GM21367 (cell line): ENCODE measurements around the gene NLRP13.
"Not testable (repeated sequence)": the region's sequence is repeated elsewhere in the genome, so short reads cannot be mapped to it uniquely, and the experiment has no call there.

ENCODE experiments used
- ATAC-seq: cut with Tn5 transposase; IDR thresholded peaks from one replicate; pipeline ENCODE4 v1.9.1; 2021; ENCODE audit not compliant: unreplicated experiment

NLRP13 gene, protein sequence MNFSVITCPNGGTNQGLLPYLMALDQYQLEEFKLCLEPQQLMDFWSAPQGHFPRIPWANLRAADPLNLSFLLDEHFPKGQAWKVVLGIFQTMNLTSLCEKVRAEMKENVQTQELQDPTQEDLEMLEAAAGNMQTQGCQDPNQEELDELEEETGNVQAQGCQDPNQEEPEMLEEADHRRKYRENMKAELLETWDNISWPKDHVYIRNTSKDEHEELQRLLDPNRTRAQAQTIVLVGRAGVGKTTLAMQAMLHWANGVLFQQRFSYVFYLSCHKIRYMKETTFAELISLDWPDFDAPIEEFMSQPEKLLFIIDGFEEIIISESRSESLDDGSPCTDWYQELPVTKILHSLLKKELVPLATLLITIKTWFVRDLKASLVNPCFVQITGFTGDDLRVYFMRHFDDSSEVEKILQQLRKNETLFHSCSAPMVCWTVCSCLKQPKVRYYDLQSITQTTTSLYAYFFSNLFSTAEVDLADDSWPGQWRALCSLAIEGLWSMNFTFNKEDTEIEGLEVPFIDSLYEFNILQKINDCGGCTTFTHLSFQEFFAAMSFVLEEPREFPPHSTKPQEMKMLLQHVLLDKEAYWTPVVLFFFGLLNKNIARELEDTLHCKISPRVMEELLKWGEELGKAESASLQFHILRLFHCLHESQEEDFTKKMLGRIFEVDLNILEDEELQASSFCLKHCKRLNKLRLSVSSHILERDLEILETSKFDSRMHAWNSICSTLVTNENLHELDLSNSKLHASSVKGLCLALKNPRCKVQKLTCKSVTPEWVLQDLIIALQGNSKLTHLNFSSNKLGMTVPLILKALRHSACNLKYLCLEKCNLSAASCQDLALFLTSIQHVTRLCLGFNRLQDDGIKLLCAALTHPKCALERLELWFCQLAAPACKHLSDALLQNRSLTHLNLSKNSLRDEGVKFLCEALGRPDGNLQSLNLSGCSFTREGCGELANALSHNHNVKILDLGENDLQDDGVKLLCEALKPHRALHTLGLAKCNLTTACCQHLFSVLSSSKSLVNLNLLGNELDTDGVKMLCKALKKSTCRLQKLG

DNA sequence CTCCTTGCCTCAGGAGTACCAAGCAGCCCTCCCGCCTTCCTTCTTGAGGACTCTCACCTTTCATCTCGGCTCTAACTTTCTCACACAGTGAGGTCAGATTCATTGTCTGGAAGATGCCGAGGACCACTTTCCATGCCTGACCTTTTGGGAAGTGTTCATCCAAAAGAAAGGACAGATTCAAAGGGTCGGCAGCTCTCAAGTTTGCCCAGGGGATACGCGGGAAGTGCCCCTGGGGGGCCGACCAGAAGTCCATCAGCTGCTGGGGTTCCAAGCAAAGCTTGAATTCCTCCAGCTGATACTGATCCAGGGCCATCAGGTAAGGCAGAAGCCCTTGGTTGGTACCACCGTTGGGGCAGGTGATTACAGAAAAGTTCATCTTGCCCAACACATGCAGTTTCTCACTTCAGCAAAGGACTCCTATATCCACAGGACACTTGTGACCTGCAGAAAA, at the start of gene NLRP13:
TSS of gene NLRP13 (minus strand) at position 401 of the 451 bp plus-strand sequence. CDS start at position 376, 25 bp downstream.
- ATAC-seq = no peak

DNA sequence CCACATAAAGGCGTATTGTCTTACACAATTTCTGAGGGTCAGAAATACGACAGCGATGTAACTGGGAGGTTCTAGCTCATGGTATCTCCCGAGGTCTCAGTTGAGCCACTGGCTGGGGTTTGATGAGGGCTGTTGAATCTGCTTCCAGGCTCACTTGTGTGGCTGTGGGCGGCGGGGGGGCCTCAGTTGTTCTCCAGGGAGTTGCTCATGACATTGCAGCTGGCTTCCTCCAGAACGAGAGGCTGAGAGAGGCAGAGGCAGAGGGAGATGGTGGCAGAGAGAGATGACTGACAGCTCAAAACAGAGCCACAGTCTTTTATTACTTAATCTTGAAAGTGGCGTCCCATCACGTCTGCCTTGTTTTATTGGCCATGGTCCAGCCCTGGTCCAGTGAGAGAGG, 48.3 kb upstream of the NLRP13 start:
- ATAC-seq = no peak

DNA sequence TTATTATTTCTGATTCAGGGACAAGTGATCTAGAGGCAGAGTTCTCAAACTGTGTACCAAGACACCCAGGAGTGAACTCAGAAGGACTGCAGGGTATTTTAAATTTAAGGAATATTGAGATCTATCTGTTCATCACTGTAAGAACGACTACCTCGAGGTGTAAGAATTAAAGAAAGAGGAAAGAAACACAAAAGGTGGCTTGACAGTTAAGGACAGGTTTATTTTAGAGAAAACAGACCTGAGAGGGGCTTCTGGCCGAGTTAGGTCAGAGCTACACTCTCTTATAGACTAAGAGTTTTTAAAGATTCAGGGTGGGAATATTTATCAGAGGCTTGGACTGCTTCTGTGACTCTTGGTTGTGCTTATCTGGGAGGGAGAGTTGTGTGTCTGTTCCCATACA, 41.8 kb upstream of the NLRP13 start:
- no peak for ATAC-seq

DNA sequence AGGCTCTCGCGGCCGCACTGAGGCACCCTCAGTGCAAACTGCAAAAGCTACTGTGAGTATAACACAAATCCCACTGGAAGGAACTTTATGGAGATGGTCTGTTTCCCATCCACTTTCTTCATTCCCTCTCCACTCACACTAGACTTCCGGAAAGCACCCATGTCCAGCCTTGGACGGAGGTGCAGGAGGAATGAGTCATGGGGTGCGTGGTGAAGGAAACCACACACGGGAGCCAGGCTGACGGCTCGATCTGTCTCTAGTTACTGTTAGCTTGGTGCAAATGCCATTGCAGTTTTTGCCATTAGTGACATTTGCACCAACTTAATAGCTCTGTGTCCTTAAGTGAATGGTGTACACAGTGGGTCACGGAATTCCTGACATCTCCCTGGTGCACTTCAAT, 30.1 kb upstream of the NLRP13 start:
- ATAC-seq = no peak

DNA sequence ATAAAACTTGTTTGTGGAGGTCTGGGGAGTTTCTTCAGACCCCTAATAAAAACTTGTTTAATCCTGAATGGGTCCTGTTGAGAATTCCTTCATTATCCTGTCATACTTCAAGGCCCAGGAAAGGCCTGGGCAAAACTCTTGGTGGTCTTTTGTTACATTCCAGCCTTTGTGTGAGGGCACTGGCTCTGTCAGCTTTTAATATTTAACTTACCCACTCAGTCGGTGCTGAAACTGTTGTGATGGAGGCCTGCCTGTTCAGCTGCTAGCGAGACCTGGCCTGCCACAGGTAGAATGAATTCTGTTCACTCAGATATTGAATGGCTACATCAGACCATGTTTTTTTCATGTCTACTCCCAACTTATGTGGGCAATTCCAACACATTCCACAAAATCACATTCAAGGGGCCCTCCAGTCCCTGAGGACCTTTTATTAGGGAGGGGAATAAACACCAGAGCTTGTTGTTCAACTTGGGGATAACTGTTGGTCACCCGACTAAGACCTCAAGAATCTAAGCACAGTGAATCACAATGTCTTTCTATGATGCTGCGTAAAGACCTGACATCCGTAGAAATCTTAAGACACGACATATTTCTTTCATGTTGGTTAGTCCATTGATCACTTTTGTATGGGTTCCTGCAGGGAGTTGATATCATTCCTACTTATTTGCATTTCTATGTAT, 28.0 kb upstream of the NLRP13 start:
- ATAC-seq = no peak

DNA sequence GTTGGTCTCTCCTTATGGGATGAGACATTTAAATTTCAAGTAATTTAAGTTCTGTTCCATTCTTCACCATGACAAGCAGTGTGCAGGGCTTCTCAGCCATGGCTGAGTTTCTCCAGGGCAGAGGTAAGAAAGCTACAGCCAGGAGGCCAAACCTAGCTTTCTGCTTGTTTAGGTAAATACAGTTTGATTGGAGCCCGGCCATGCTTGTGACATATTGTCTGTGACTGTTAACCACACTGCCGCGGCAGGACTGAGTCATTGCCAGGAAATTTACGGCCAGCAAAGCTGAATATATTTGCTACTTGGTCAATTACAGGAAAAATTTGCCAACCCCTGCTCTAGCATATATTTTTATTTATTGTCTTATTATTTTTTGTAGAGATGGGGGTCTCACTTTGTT, 26.2 kb upstream of the NLRP13 start:
- no peak for ATAC-seq

DNA sequence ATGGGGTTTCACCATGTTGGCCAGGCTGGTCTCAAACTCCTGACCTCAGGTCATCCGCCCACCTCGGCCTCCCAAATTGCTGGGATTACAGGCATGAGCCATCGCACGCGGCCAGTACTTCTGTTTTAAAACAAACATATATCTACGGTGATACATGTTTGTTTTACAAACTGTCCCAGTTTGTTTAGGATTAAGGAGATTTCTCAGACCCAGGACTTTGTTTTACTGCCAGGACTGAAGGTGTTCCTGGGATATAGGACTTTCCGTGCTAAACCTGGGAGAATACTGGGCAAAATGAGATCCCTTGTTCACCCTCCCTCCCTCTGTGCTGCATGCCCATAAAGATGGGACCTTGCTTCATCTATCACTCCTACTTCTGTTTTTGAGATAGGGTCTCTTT, 24.3 kb upstream of the NLRP13 start:
- no peak for ATAC-seq

DNA sequence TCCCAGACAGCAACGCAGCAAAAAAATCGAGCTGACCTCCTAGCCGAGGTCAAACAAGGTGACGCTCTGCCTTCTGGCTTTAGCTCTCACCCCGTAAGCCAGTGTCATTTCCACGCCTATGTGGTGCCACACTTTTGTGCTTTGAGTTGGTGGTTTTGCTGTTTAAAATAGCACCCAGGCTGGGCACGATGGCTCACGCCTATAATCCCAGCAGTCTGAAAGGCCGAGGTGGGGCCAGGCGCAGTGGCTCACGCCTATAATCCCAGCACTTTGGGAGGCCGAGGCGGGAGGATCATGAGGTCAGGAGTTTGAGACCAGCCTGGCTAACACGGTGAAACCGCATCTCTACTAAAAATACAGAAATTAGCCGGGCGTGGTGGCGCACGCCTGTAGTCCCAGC, 18.4 kb upstream of the NLRP13 start:
- ATAC-seq = not testable (repeated sequence)

DNA sequence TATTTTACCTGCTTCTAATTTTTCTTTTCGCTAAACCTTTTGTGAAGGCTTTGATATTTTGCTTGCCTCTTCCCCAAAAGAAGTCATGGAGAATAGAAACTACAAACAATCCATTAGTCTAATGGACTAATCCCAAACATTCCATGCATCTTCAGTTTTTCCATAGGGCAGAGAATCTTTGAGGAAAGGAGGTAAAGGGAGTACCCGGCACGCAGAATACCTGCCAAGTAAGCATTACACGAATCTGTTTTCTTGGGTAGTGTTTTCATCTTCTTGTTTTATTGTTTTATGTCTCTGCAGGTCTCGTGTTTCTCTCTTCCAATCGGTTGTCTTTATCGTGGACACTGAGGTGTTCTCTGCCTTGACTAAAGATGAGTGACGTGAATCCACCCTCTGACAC, 15.4 kb upstream of the NLRP13 start, which contains the start of gene NLRP8:
TSS of gene NLRP8 (plus strand) at position 301 of the 400 bp plus-strand sequence.
- ATAC-seq = no peak

DNA sequence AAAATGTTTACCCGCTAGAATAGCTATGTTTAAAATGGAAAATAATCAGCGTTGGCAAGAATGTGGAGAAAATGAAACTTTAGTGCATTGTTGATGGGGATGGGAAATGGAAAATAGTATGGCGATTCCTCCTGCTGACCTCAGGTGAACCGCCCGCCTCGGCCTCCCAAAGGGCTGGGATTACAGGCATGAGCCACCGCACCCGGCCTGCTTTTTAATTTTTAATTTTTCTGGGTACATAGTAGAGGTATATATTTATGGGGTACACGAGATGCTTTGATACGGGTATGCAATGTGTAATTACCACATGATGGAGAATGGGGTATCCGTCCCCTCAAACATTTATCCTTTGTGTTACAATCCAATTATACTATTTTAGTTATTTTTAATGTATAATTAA, 8.2 kb upstream of the NLRP13 start:
- no peak for ATAC-seq

DNA sequence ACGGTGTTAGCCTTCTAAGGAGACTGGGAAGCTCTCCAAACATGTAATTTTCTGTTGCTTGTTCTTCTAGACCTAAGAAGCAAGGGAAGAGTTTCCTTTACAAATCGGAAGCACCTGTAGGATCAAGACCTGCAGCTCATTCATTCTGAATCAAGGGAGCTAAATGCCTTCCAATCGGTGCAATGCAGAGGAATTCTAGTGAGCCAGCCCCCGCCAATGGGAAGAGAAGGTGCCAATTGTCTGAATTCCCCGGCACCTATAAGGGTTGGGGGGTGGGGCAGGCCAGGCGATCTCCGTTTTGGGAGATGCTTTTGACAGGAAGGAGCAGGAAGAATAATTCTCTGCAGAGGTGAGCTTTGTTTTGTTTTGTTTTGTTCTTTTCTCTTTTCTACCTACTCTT, 7.1 kb upstream of the NLRP13 start:
- no peak for ATAC-seq

DNA sequence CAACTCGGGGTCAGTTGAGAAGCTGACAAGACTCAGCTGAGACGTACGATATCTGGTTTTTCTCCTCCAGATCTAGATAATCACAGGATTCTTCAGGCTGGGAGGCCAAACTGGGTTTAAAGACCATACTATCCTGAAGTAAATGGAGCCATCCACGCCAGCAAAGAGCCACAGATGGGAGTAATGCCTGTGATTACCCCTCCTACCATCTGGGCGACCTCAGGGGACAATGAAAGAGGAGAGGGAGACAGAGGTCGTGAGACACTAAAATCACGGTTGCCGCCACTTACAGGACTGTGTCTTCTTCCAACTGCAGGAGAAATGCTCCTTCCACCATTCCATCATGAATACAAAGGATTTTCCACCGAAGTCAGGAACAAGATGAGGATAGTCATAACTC, 3.1 kb upstream of the NLRP13 start:
- no peak for ATAC-seq

DNA sequence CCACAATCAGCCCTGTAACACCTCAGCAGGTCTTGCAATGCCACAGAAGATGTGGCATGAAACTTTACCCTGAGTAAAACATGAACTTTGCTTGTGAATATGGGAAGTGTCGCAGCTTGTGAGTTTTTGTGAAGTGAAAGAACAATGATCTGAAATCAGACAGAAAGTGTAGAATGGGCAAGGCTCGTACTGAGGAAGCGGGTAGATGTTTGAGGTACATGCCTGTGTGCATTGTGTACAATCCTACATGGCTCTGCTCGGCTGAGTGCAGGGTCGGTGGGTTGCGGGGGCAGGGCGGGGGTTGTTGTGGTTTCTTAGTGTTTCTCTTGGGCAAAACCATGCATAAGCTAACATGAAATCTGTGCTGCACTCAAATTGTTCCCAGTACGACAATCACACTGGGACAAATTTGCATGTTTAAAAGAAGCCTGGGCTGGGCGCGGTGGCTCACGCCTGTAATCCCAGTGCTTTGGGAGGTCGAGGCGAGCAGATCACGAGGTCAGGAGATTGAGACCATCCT, 1.1 kb downstream of the NLRP13 start:
- no peak for ATAC-seq

DNA sequence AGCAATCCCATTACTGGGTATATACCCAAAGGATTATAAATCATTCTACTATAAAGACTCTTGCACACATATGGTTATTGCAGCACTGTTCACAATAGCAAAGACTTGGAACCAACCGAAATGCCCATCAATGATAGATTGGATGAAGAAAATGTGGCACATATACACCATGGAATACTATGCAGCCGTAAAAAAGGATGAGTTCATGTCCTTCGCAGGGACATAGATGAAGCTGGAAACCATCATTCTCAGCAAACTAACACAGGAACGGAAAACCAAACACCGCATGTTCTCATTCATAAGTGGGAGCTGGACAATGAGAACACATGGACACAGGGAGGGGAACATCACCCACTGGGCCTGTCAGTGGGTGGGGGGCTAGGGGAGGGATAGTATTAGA, 2.9 kb downstream of the NLRP13 start:
- ATAC-seq = not testable (repeated sequence)

DNA sequence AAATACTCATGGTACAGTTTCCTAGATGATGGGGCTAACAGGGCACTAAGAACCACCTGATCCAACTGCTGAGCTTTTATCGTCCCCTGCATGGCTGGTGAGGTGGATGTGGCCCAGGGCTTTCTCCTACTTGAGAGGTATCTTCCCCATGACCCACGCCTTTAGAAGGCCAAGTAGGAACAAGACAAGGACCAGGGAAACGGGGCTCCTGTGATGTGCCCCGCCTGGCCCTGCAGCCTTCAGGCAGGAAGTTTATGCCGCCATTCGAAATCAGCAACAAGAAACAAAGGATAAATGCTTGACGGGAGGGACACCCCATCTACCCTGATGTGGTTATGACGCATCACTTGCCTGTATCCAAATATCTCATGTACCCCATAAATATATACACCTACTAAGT, 4.1 kb downstream of the NLRP13 start:
- ATAC-seq = no peak

DNA sequence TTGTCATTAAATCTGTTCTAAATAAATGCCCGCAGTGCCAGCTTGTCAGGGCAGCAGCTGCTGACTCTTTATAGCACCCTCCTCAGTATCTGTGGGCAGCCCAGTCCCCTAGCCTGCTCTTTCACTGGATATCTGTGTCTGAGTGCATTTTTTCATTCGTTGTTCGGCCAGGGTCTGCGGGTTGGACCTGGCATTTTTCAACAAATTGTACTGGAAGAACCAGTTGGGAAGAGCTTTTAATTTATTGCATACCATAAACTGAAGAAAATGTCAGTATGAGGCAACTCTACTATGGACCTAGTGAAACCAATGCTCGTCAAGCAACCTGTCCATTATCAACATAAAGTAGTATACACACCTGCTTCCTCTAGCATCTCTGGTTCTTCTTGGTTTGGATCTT, 8.6 kb downstream of the NLRP13 start:
- ATAC-seq = no peak

DNA sequence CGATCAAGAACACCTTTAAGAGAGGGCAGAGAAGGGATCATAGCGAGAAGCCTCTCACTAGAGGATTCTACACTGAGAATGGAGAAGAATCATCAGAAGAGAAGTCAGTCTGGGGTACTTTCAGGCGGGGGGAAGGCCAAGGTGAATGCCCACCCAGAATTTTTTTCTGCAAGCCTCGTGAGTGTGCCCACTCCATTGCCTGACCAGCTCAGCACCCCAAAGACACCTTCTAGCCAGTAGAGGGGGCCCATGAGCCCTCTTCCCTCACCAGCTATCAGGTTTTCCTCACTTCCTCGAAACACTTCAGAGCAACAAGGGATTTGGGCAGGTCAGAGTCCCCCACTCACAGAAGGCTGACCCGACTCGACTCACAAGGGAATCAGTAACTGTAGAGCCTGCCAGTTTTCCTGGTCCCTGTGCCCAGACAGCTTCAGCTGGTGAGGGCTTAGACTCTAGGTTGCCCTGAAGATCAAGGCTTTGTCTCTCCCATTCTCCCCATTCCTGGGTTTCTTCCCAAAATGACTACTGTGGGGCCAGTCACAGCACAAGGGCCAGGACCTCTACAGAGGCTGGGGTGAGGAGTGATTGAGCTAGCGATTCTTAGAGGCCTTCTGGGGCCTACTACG, 18.4 kb downstream of the NLRP13 start:
- ATAC-seq = no peak

DNA sequence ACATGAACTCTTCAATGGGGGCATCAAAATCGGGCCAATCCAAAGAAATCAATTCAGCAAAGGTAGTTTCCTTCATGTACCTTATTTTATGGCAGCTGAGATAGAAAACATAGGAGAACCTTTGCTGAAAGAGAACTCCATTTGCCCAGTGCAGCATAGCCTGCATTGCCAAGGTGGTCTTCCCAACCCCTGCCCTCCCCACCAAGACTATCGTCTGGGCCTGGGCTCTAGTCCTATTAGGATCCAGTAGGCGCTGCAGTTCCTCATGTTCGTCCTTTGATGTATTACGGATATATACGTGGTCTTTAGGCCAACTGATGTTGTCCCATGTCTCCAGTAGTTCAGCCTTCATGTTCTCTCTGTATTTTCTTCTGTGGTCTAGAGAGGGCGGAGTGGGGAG, 19.2 kb downstream of the NLRP13 start:
- ATAC-seq = no peak

DNA sequence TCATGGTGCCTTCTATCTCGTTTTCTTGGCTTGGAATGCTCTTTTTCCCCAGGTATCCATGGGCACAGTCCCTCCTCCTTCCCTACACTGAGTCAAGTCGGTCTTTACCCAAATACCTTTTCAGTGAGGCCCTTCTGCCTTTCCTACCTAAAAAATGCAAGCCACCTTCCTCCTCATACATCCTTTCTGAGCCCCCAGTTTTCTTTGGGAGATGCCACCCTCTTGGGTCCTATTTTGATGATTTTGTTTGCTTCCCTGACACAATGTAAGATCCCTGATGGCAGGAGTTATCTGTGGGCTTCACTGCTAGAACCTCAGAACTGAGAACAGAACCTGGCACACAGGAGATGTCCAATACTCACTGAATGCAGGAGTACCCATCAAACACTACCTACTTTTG, 22.3 kb downstream of the NLRP13 start:
- ATAC-seq = no peak

DNA sequence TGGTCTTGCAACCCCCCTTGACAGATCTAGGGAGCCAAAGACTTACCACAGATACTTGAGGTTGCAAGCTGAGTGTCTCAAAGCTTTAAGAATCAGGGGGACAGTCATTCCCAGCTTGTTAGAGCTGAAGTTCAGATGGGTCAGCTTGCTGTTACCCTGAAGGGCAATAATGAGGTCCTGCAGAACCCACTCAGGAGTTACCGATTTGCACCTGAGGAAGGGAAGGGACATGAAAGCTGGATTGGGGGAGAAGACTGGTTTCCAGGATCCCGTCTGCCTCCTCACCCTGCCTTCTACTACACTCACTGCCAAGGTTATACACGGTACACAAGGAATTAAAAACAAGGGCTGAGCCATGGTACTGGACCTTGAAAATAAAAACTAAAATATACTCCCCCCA, 24.4 kb downstream of the NLRP13 start:
- ATAC-seq = no peak
